ENCODE measurements around the gene TUBA4A.

- TF ChIP-seq CTCF (IDR thresholded peaks at IDR 0.05 in 8 of 11, conservative IDR thresholded peaks at IDR 0.05 in 3 of 11): no peak
- no peak for TF ChIP-seq POLR2A (IDR thresholded peaks at IDR 0.05)
These were observed 29.3 kb upstream of the TUBA4A start for GRCh38 chr2:219282943-219283581.

Measured in spleen (tissue), 7 donors.